B cell (primary cell): ENCODE results near the gene SMIM35. TPM values are rescaled to one million over a fixed set of nuclear protein-coding genes. Genes with fewer than 3 reads are reported as not detected.

Experiments
- ATAC-seq: fragments of 200-7000 bp; cut with Tn5 transposase; one replicate; pipeline ENCODE4 v1.10.0; 2021; ENCODE audit warnings: low read depth, mild to moderate bottlenecking, moderate number of reproducible peaks, moderate library complexity
- CTCF ChIA-PET: fragments of 350-600 bp; sonication (Branson Sonifier 250); formaldehyde crosslinking; loops from one replicate; lab custom pipeline; 2021; ENCODE audit warnings: antibody characterized with exemption, inconsistent platforms; lab: Charles Lee
- POLR2A ChIA-PET: fragments of 350-600 bp; sonication (Branson Sonifier 250); formaldehyde crosslinking; loops from one replicate; lab custom pipeline; 2021; ENCODE audit warnings: antibody characterized with exemption; lab: Charles Lee
- DNase-seq: peaks from one replicate; pipeline ENCODE4 v3.0.0; 2013
- H2AFZ ChIP-seq: 2 replicates; pipeline ENCODE4 v1.6.1; 2012; ENCODE audit warnings: mild to moderate bottlenecking, low read depth, low read length; ENCODE audit not compliant: insufficient read depth, poor library complexity, severe bottlenecking
- H3K27ac ChIP-seq, 2 donors: 1 replicate in 1 of 2; 2 replicates in 1 of 2; pipeline ENCODE4 v1.5.1; 2012 to 2013; ENCODE audit warnings: low read length in 2 of 2, mild to moderate bottlenecking in 2 of 2, moderate library complexity in 1 of 2
- H3K27me3 ChIP-seq, 4 experiments: fragments of 200-600 bp in 1 of 4; sonication (generic) in 1 of 4; replicated peaks in 1 of 4; 1 replicate in 2 of 4; 2 replicates in 2 of 4; pipeline versions ENCODE4 v1.6.1 to v1.7.0; 2013 to 2016; ENCODE audit warnings: low read length in 3 of 4, mild to moderate bottlenecking in 2 of 4, mixed read lengths in 1 of 4, moderate library complexity in 1 of 4; ENCODE audit not compliant: insufficient read depth in 4 of 4, control insufficient read depth in 3 of 4; ENCODE audit errors: control extremely low read depth in 1 of 4
- H3K36me3 ChIP-seq, 2 experiments: replicated peaks in 1 of 2; 1 replicate in 1 of 2; 2 replicates in 1 of 2; pipeline versions ENCODE4 v1.6.1 to v1.7.1; 2013; ENCODE audit warnings: low read length in 1 of 2; ENCODE audit not compliant: insufficient read depth in 2 of 2, control insufficient read depth in 1 of 2; ENCODE audit errors: control extremely low read depth in 1 of 2, extremely low read depth in 1 of 2
- H3K4me1 ChIP-seq, 2 donors: fragments of 200-600 bp in 1 of 2; sonication (generic) in 1 of 2; 1 replicate in 1 of 2; 2 replicates in 1 of 2; pipeline versions ENCODE4 v1.5.1 to v1.6.1; 2013 to 2017; ENCODE audit warnings: low read length in 2 of 2; ENCODE audit not compliant: control insufficient read depth in 2 of 2, insufficient read depth in 2 of 2
- H3K4me2 ChIP-seq: replicated peaks from 2 replicates; pipeline ENCODE3; 2012; ENCODE audit warnings: mild to moderate bottlenecking, low read depth, low read length; ENCODE audit not compliant: poor library complexity, severe bottlenecking
- H3K4me3 ChIP-seq, 5 experiments: fragments of 200-600 bp in 1 of 5; sonication (generic) in 1 of 5; 1 replicate in 3 of 5; 2 replicates in 2 of 5; pipeline versions ENCODE4 v1.5.1 to v1.7.0; 2011 to 2016; ENCODE audit warnings: low read length in 4 of 5, mild to moderate bottlenecking in 4 of 5, low read depth in 2 of 5, control low read depth in 1 of 5, moderate library complexity in 1 of 5; ENCODE audit not compliant: insufficient read depth in 1 of 5; ENCODE audit errors: control extremely low read depth in 1 of 5, extremely low read depth in 1 of 5
- H3K79me2 ChIP-seq: fragments of 200-600 bp; sonication (generic); one replicate; pipeline ENCODE4 v1.6.0; 2016; ENCODE audit warnings: low read length; ENCODE audit not compliant: control insufficient read depth, insufficient read depth
- H3K9ac ChIP-seq: fragments of 200-600 bp; sonication (generic); 2 replicates; pipeline ENCODE4 v1.6.1; 2017; ENCODE audit warnings: mild to moderate bottlenecking, low read length, moderate library complexity
- H3K9me3 ChIP-seq, 3 donors: one replicate each; pipeline versions ENCODE4 v1.6.1 to v1.7.1; 2013; ENCODE audit warnings: low read length in 2 of 3; ENCODE audit not compliant: control insufficient read depth in 2 of 3, insufficient read depth in 1 of 3; ENCODE audit errors: control extremely low read depth in 1 of 3
- H4K20me1 ChIP-seq: 2 replicates; pipeline ENCODE4 v1.6.0; 2012; ENCODE audit warnings: mild to moderate bottlenecking, low read length; ENCODE audit not compliant: insufficient read depth, control insufficient read depth, poor library complexity, severe bottlenecking
- H3K27ac Mint-ChIP-seq: one replicate; pipeline ENCODE4 v1.8.0; 2021; ENCODE audit warnings: mixed read lengths
- H3K27me3 Mint-ChIP-seq: one replicate; pipeline ENCODE4 v1.8.0; 2021; ENCODE audit warnings: mixed read lengths
- H3K4me1 Mint-ChIP-seq: one replicate; pipeline ENCODE4 v1.8.0; 2021; ENCODE audit warnings: mixed read lengths
- H3K4me3 Mint-ChIP-seq: one replicate; pipeline ENCODE4 v1.8.0; 2021; ENCODE audit warnings: mixed read lengths
- H3K9me3 Mint-ChIP-seq: one replicate; pipeline ENCODE4 v1.8.0; 2022; ENCODE audit warnings: mixed read lengths; ENCODE audit not compliant: insufficient read depth
- EZH2 ChIP-seq: IDR thresholded peaks from 2 replicates; pipeline ENCODE4 v1.6.1; 2012; ENCODE audit warnings: borderline replicate concordance, low read depth, mild to moderate bottlenecking, moderate library complexity, low read length; ENCODE audit not compliant: insufficient read depth, poor library complexity, severe bottlenecking
- WGBS: methylation state at CpG from one replicate; pipeline ENCODE4 v1.1.5; 2013; ENCODE audit warnings: missing lambda C conversion rate; ENCODE audit not compliant: insufficient coverage; 5-methylcytosine and 5-hydroxymethylcytosine counted together
- intact Hi-C: fragments of 100-400 bp; cut with micrococcal nuclease; formaldehyde crosslinking; loops from one replicate; pipeline ENCODE4 v1.10.0; 2022
- polyA plus RNA-seq: library from polyadenylated mRNA; depleted of rRNA; stranded (reverse); fragments of >200 nt; gene quantifications from 2 replicates; pipeline ENCODE4 v1.2.3, GENCODE V29; 2012
- total RNA-seq, 2 donors: library from RNA; stranded (reverse); fragments of 120-200 nt in 1 of 2; gene quantifications; 1 replicate in 1 of 2; 2 replicates in 1 of 2; pipeline versions ENCODE4 v1.2.3 to v1.2.4, GENCODE V29; 2013 to 2022
- TF ChIP-seq, protein P1 (sequence below): fragments of 200-600 bp; IDR thresholded peaks from one replicate; pipeline ENCODE4 v1.8.0; 2022; ENCODE audit warnings: antibody characterized with exemption, mild to moderate bottlenecking

The SMIM35 gene
- total and polyA plus RNA-seq, 2 donors (not counting 1 experiment from before 2014, with no cell fraction given) = 1.3 to 4.5 TPM

DNA sequence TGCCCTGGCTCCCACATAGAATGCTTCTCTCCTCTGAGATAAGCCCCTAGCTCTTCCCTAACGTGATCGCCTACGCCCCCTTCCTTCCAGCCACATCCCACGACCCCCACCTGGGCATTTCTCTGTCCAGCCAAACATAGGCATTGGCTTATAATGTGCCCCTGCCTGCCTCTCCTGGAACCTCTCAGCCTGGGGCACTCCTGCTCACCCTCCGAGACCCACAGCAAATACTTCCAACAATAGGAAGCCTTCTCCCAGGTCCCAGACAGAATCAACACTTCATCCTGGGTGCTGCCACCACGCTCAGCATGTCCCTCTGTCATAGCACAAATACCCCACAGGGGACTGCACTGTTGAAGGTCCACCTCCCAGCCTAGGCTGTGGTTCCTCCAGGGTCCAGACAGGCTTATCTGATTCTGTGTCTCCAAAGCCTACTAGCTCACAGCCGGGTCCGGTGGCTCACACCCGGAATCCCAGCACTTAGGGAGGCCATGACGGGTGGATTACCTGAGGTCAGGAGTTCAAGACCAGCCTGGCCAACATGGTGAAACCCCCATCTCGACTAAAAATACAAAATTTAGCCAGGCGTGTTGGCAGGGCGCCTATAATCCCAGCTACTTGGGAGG, 34.1 kb downstream of the SMIM35 start:
- ATAC-seq (no peak), DNase-seq (no peak)
- WGBS = 91% methylated on average over 13 of the region's 13 CpGs
- peaks cover 36% of the 10 kb centered on the region for H3K4me1 Mint-ChIP-seq
- H3K4me3 Mint-ChIP-seq = no peak overlapping the region
- Histone ChIP-seq H3K27ac (no peak overlapping the region), H3K27me3 (peaks cover 0 to 2% (median 0%) of the 10 kb centered on the region in 4 experiments), H3K36me3 (no peaks in the 10 kb centered on the region), H3K4me2 (peak overlapping the region; percentile 63), H3K4me1 (peaks cover 32 to 34% of the 10 kb centered on the region in 2 donors), H3K9ac (no peak overlapping the region), H3K4me3 (no peak overlapping the region), H3K9me3 (no peaks in the 10 kb centered on the region), H4K20me1 (no peaks in the 10 kb centered on the region), H2AFZ (no peak overlapping the region), H3K79me2 (no peaks in the 10 kb centered on the region)
- TF ChIP-seq, protein P1, sequence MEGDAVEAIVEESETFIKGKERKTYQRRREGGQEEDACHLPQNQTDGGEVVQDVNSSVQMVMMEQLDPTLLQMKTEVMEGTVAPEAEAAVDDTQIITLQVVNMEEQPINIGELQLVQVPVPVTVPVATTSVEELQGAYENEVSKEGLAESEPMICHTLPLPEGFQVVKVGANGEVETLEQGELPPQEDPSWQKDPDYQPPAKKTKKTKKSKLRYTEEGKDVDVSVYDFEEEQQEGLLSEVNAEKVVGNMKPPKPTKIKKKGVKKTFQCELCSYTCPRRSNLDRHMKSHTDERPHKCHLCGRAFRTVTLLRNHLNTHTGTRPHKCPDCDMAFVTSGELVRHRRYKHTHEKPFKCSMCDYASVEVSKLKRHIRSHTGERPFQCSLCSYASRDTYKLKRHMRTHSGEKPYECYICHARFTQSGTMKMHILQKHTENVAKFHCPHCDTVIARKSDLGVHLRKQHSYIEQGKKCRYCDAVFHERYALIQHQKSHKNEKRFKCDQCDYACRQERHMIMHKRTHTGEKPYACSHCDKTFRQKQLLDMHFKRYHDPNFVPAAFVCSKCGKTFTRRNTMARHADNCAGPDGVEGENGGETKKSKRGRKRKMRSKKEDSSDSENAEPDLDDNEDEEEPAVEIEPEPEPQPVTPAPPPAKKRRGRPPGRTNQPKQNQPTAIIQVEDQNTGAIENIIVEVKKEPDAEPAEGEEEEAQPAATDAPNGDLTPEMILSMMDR = no peak
- no peak for TF ChIP-seq EZH2
- POLR2A ChIA-PET = interaction anchor here (0.8 to 3.7 kb wide), 18 partner anchors 37 to 245 kb away, joined by 3 to 54 read pairs (median 4); partner anchors contain the start of gene IL10RA
- peaks cover 15% of the 10 kb centered on the region for H3K27me3 Mint-ChIP-seq
- CTCF ChIA-PET = interaction anchor here (0.5 to 13.0 kb wide), 55 partner anchors 8 to 839 kb away, joined by 3 to 495 read pairs (median 6); partner anchors contain the start of genes FXYD2 and IL10RA
- H3K27ac Mint-ChIP-seq = peak overlapping the region; percentile 47
- H3K9me3 Mint-ChIP-seq = no peaks in the 10 kb centered on the region
- intact Hi-C loops = loop anchor here (1.0 kb wide), 5 partner anchors 66 to 245 kb away; partner anchors contain the start of gene IL10RA
